ENCODE data around the gene CPS1.

Gene CPS1

DNA sequence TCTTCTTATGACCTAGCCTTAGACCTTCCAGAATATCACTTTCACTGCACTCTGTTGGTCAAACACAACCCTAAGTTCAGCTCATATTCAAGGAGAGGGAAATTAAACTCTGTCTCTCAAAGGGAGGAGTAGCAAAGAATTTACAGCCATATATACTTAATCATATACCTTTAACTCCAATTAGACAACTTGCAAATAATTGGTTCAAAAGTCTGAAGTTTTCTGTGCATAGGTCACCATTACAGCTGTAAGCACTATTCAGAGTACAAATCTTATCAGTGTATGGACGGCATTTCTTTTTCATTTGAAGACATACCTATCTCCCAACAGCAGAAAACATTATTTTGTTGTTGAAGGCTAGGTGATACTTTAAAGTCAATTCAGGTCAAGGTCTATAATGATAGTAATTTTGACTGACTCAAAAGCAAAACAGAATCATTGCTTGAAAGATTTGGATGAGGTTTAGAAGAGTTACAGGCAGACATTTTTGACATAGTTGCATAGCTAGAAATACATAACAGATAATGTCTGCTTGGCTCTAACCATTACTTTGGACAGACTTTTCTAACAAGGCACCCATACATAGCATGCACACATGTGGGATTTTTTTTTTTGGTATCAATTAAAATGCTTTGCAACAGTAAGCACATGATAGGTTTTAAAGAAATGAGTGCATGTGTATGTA, 131.5 kb downstream of the CPS1 start:
- DNase-seq, result no peak

DNA sequence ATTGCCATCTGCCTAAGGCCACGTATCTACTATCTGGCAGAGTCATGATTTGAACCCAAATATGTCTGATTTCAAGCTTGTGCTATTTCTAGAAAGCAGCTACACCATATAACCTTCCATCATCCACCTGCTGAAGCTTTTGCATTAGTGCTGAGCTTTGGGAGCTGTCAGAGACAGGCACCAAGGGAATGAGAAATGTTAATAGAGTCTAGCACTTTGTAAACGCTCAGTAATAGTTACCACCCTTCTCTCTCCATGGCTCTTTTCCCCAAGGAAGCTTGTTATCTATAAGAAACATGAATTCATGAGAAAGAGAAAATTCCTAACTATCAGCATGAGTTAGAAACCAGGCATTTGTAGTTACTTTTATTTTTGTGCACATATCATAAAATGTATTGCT, 151.5 kb downstream of the CPS1 start:
- no peak for DNase-seq

DNA sequence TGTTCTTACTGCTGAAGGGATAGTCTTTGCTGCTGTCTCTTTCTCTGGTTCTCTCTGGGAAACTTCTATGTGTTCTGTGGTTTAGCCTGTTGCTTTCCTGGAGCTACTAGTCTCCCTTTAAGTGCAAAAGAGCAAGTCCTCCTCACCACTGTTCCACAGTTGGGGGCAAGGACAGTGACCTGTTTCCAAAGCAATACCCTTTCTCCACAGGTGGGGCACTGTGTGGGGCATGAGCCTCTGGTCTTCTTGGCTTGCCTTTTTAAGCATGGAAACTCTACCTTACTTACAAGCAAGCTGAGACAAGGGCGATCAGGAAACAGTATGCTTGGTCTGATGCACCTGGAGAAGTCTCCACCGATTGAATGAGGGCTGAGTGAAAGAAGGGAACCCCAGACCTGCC, 156.7 kb downstream of the CPS1 start:
- DNase-seq, result no peak

DNA sequence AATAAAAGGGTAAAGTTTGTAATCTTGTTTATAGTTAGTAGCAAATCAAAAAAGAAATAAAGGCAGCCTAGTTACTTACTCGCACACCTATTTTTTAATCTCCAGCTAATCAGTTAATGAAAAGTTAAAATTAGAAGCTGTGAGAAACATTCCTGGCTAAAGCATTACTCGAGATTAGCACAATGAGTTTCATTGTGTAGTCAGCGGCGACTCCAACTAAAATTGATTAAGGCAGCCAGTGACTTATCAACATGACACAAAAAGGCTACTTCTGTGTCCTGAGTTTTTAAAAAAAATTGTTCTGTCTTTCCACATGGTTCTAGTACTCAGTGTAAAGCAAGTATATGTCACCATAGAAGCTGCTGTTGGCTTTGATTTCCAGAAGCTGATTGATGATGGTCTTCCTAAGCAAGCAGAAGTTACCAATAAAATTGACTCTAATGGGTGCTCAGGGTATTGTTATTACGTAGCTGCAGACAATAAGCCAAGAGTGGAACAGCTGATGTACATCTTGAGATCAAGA, 159.2 kb downstream of the CPS1 start:
- no peak for DNase-seq

DNA sequence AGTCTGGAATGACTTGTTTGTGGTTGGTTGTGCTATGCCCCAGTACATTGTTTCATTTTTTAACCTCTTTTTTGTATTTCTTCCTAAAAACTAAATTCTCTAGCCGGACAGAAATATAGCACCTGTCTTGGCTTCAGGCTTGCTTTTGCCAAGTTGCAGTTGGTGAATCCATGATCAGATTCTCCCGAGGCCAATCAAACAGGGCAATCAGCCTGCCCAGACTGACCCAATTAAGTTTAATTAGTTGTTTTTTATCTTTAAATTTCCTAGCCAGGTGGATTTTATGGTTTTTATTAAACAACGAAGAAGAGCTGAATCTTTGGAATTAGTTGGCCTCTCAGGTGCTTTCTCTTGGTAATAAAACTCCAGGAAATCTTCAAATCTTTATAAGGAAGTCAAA, 162.1 kb downstream of the CPS1 start:
- no peak for DNase-seq

DNA sequence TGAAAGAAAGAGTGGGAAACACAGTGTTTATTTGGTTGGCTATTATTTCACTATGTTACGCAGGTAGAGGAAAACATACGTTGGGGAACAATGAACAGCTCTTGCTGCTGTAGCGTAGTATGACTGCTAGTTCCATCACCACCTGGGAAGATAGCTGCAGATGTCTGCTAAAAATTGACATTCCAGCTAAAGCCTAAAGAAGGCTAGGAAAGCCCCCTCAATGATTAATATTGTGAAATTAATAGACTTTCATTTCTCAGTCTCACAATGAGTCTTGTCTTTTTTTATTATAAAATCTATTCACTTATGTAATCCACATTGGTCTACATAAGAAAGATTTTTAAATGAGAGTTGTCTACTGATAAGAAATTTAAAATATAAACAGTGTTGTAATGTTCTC, 165.7 kb downstream of the CPS1 start:
- no peak for DNase-seq

DNA sequence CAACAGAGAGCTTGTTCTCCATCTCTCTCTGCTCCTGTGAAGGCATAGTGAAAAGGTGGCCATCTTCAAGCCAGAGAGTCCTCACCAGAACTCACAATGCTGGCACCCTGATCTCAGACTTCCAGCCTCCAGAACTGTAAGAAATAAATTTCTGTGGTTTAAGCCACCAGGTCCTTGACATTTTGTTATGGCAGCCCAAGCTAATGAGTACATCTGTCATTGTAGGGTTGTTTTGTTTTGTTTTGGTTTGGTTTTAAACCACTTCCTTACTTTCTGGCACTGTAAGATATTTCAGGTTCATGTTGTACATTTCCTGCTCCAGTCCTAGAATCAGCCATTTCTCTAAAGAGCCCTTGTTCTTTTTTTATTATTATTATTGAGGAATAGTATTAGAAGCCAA, 171.2 kb downstream of the CPS1 start:
- no peak for DNase-seq

All from activated gamma-delta T cell (primary cell).